ENCODE measurements around the gene BEND6. TPM values are rescaled to one million over a fixed set of nuclear protein-coding genes. Genes with fewer than 3 reads are reported as not detected.

BEND6 gene
- polyA plus RNA-seq, 1 donor (not counting 4 experiments of a cell fraction or from before 2014, with no cell fraction given) = 1.0 TPM

DNA sequence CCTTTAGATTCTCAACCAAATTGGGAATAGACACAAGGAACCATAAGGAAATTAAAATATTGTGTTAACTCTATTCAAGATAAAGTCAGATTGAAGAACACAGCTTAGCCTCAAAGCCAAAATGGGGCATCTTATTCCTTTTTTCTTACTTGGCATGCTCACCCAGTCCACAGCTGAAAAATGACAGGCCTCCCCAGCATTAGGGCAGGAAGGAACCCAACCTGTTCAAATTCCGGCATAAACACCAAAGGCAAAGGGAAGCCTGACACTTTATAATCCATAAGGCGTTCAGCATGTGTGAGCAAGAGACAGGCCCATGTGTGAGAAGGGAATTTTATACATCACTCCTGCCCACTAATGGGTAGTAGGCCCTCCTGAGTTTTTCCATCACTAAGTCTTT lies 2.9 kb downstream of the BEND6 start:
- Histone ChIP-seq H3K27ac (ENCODE audit: control insufficient read depth, insufficient read depth, low read length) (no peak overlapping the region), H3K9ac (ENCODE audit: control insufficient read depth, extremely low read depth, insufficient read depth, low read length) (no peak overlapping the region), H3K36me3 (ENCODE audit: control insufficient read depth in 2 of 2, extremely low read depth in 1 of 2, insufficient read depth in 2 of 2, low read length in 2 of 2) (no peaks in the 10 kb centered on the region), H2AFZ (ENCODE audit: control insufficient read depth, low read length) (no peak overlapping the region), H3K4me3 (ENCODE audit: control insufficient read depth in 2 of 3, extremely low read depth in 1 of 3, insufficient read depth in 2 of 3, low read depth in 1 of 3, low read length in 3 of 3) (no peak overlapping the region), H3K4me1 (ENCODE audit: control insufficient read depth, extremely low read depth, insufficient read depth, low read length) (peaks cover 37% of the 10 kb centered on the region), H3K9me3 (ENCODE audit: control insufficient read depth, low read depth, low read length) (no peaks in the 10 kb centered on the region), H3K9me1 (ENCODE audit: control insufficient read depth, extremely low read depth, insufficient read depth, low read length) (no peaks in the 10 kb centered on the region), H3K79me2 (ENCODE audit: control insufficient read depth, insufficient read depth, low read length) (no peaks in the 10 kb centered on the region), H3K4me2 (ENCODE audit: control insufficient read depth, extremely low read depth, insufficient read depth, low read depth, low read length) (no peak overlapping the region), H4K20me1 (ENCODE audit: control insufficient read depth, extremely low read depth, insufficient read depth, low read length) (no peaks in the 10 kb centered on the region), H3K27me3 (ENCODE audit: control insufficient read depth, extremely low read depth, insufficient read depth, low read length) (no peaks in the 10 kb centered on the region)
- dilution Hi-C loops (cut with MboI; ENCODE audit: extremely low pct_ligation_motif_present, low sequenced_read_pairs) = no loop called here
- FAIRE-seq (no peak), DNase-seq (ENCODE audit: low read depth, low spot score) (no peak)
- TF ChIP-seq, protein P1, sequence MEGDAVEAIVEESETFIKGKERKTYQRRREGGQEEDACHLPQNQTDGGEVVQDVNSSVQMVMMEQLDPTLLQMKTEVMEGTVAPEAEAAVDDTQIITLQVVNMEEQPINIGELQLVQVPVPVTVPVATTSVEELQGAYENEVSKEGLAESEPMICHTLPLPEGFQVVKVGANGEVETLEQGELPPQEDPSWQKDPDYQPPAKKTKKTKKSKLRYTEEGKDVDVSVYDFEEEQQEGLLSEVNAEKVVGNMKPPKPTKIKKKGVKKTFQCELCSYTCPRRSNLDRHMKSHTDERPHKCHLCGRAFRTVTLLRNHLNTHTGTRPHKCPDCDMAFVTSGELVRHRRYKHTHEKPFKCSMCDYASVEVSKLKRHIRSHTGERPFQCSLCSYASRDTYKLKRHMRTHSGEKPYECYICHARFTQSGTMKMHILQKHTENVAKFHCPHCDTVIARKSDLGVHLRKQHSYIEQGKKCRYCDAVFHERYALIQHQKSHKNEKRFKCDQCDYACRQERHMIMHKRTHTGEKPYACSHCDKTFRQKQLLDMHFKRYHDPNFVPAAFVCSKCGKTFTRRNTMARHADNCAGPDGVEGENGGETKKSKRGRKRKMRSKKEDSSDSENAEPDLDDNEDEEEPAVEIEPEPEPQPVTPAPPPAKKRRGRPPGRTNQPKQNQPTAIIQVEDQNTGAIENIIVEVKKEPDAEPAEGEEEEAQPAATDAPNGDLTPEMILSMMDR (optimal IDR thresholded peaks at IDR 0.05 in 1 of 3, IDR thresholded peaks at IDR 0.05 in 1 of 3, conservative IDR thresholded peaks at IDR 0.05 in 1 of 3; ENCODE audit: extremely low read depth in 1 of 3, insufficient read depth in 2 of 3, low read length in 3 of 3) = no peak
- no peak for TF ChIP-seq EZH2 (IDR thresholded peaks at IDR 0.05; ENCODE audit: low read length)

DNA sequence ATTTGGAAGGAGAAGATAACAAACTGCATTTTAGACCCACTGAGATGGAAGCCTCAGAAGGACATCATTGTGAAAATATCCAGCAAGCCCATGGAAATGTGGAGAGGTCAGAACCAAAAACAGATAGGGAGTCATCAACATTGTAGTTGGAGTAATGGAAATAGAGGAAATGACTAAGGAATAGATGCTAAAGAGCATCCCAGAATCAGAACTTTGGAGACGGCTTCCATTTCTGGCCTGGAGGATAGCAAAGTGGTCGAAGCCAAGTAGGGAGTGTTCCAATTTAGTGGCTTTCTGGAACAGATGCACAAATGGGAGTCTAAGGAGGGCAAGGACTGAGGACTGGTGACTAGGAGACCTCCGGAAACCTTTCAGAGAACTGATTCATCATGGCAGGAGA lies 3.6 kb downstream of the BEND6 start:
- H3K9me3 ChIP-seq (ENCODE audit: control insufficient read depth, low read depth, low read length) = no peaks in the 10 kb centered on the region

More for the DNA sequence above, 3.6 kb downstream of the BEND6 start:
- Histone ChIP-seq H3K4me3 (ENCODE audit: control insufficient read depth in 2 of 3, extremely low read depth in 1 of 3, insufficient read depth in 2 of 3, low read depth in 1 of 3, low read length in 3 of 3) (no peak overlapping the region), H3K4me2 (ENCODE audit: control insufficient read depth, extremely low read depth, insufficient read depth, low read depth, low read length) (no peak overlapping the region), H2AFZ (ENCODE audit: control insufficient read depth, low read length) (no peak overlapping the region), H3K27ac (ENCODE audit: control insufficient read depth, insufficient read depth, low read length) (no peak overlapping the region), H3K9me1 (ENCODE audit: control insufficient read depth, extremely low read depth, insufficient read depth, low read length) (no peaks in the 10 kb centered on the region), H3K36me3 (ENCODE audit: control insufficient read depth in 2 of 2, extremely low read depth in 1 of 2, insufficient read depth in 2 of 2, low read length in 2 of 2) (no peaks in the 10 kb centered on the region), H3K9ac (ENCODE audit: control insufficient read depth, extremely low read depth, insufficient read depth, low read length) (no peak overlapping the region), H4K20me1 (ENCODE audit: control insufficient read depth, extremely low read depth, insufficient read depth, low read length) (no peaks in the 10 kb centered on the region), H3K79me2 (ENCODE audit: control insufficient read depth, insufficient read depth, low read length) (no peaks in the 10 kb centered on the region), H3K4me1 (ENCODE audit: control insufficient read depth, extremely low read depth, insufficient read depth, low read length) (peaks cover 30% of the 10 kb centered on the region), H3K27me3 (ENCODE audit: control insufficient read depth, extremely low read depth, insufficient read depth, low read length) (no peaks in the 10 kb centered on the region)
- no peak for FAIRE-seq
- dilution Hi-C loops (cut with MboI; ENCODE audit: extremely low pct_ligation_motif_present, low sequenced_read_pairs) = no loop called here
- TF ChIP-seq EZH2 (IDR thresholded peaks at IDR 0.05; ENCODE audit: low read length) = no peak
- TF ChIP-seq, protein P1 (optimal IDR thresholded peaks at IDR 0.05 in 1 of 3, IDR thresholded peaks at IDR 0.05 in 1 of 3, conservative IDR thresholded peaks at IDR 0.05 in 1 of 3; ENCODE audit: extremely low read depth in 1 of 3, insufficient read depth in 2 of 3, low read length in 3 of 3) = no peak
- DNase-seq (ENCODE audit: low read depth, low spot score) = no peak

Data from keratinocyte (primary cell).